ENCODE data around the gene LRCOL1.
A peak's percentile ranks its signal among the peaks of the same experiment; 100 is the strongest.

GRCh38 chr12:132620899-132621656, 10.7 kb upstream of the LRCOL1 start:
- no peak for TF ChIP-seq POLR2AphosphoS5 (IDR thresholded peaks at IDR 0.05; ENCODE audit: low read depth, low read length)
- no peak for TF ChIP-seq POLR2A (IDR thresholded peaks at IDR 0.05; ENCODE audit: low read depth, low read length)
- TF ChIP-seq TAF1 (IDR thresholded peaks at IDR 0.05; ENCODE audit: low read depth, low read length), result no peak
- TF ChIP-seq PAX5 (IDR thresholded peaks at IDR 0.05; ENCODE audit: insufficient read depth, low read length, severe bottlenecking), result no peak
- 0 out of 2 replicates have a peak, but pooled peaks have one; percentile 26 for TF ChIP-seq POU2F2 (IDR thresholded peaks at IDR 0.05; ENCODE audit: low read depth, low read length)
- TF ChIP-seq SPI1 (IDR thresholded peaks at IDR 0.05; ENCODE audit: low read depth, low read length), result no peak
